Body of pancreas (tissue), 4 donors: ENCODE data around the gene ZFP14. TPM values are rescaled to one million over a fixed set of nuclear protein-coding genes. Genes with fewer than 3 reads are reported as not detected.
A peak's percentile ranks its signal among the peaks of the same experiment; 100 is the strongest.

Experiments
- ATAC-seq: fragments of 150-250 bp; one replicate; pipeline ENCODE4 v1.9.1; 2016
- DNase-seq, 4 donors: peaks; one replicate each; pipeline ENCODE4 v3.0.0-alpha.2; 2019
- H3K27ac ChIP-seq, 4 donors: fragments of 200-600 bp; sonication (generic); 1 replicate in 3 of 4; 2 replicates in 1 of 4; pipeline versions ENCODE4 v1.5.1 to v1.6.1; 2016 to 2019; ENCODE audit warnings: mild to moderate bottlenecking in 1 of 4, mixed read lengths in 1 of 4, moderate library complexity in 1 of 4
- H3K27me3 ChIP-seq, 2 donors: fragments of 200-600 bp; sonication (generic); one replicate each; pipeline ENCODE4 v1.6.0; 2016; ENCODE audit warnings: mild to moderate bottlenecking in 1 of 2
- H3K36me3 ChIP-seq, 2 donors: fragments of 200-600 bp; sonication (generic); replicated peaks in 1 of 2; 2 replicates each; pipeline ENCODE4 v1.5.1; 2016; ENCODE audit warnings: low read depth in 2 of 2; ENCODE audit not compliant: insufficient read depth in 1 of 2
- H3K4me1 ChIP-seq: fragments of 200-600 bp; sonication (generic); one replicate; pipeline ENCODE4 v1.6.0; 2016
- H3K4me3 ChIP-seq, 2 donors: fragments of 200-600 bp; sonication (generic); 1 replicate in 1 of 2; 2 replicates in 1 of 2; pipeline ENCODE4 v1.5.1; 2016 to 2019
- H3K9me3 ChIP-seq, 3 donors: fragments of 200-600 bp; sonication (generic); 1 replicate in 2 of 3; 2 replicates in 1 of 3; pipeline ENCODE4 v1.5.1; 2016
- CTCF ChIP-seq, 7 experiments: fragments of 450-650 bp in 4 of 7; fragments of 200-600 bp in 3 of 7; sonication (generic) in 3 of 7; IDR thresholded peaks; one replicate each; pipeline ENCODE4 v1.5.1; 2016 to 2019; ENCODE audit warnings: antibody characterized with exemption in 7 of 7
- POLR2A ChIP-seq, 3 donors: fragments of 450-650 bp; IDR thresholded peaks; one replicate each; pipeline ENCODE4 v1.6.1; 2016; ENCODE audit warnings: antibody characterized with exemption in 3 of 3, mild to moderate bottlenecking in 2 of 3
- WGBS, 2 donors: methylation state at CpG; one replicate each; pipeline ENCODE4 v1.1.5; 2017; 5-methylcytosine and 5-hydroxymethylcytosine counted together
- intact Hi-C: fragments of 100-400 bp; cut with DNase I; formaldehyde crosslinking; loops from one replicate; pipeline ENCODE4 v1.15.1; 2023
- total RNA-seq, 2 donors: library from RNA; depleted of rRNA; stranded (reverse); fragments of >200 nt; gene quantifications; one replicate each; pipeline ENCODE4 v1.1.0, GENCODE V29; 2016

The ZFP14 gene
- total RNA-seq, 2 donors from 2014 or later: 0.99 to 4.4 TPM

- WGBS, 2 donors: 0 to 1% methylated on average over 6 to 65 of the region's 70 CpGs
- TF ChIP-seq POLR2A (IDR thresholded peaks at IDR 0.05): peak; percentile 20 to 58 (median 58)
- no peak for TF ChIP-seq CTCF (IDR thresholded peaks at IDR 0.05)
- Histone ChIP-seq H3K4me3 (peak within 1 kb of the TSS; percentile 38 to 67), H3K4me1 (peaks cover 19% of the 10 kb centered on the region), H3K36me3 (no peaks in the 10 kb centered on the region), H3K9me3 (no peaks in the 10 kb centered on the region), H3K27ac (peak within 1 kb of the TSS; percentile 40 to 80 (median 59)), H3K27me3 (no peaks in the 10 kb centered on the region)
- DNase-seq (peak; percentile 61 to 79 (median 70)), ATAC-seq (peak; percentile 86)
- intact Hi-C loops: no loop called here
Measured at GRCh38 chr19:36418287-36419001, 39.4 kb upstream of the ZFP14 start, which contains the start of gene ZFP82. Gene ZFP82, minus strand, starts transcription at chr19:36418644. Its CDS starts 8,855 bp downstream, at chr19:36409789.

- DNase-seq: no peak
- no peak for ATAC-seq
Measured at GRCh38 chr19:36417752-36418286, 38.8 kb upstream of the ZFP14 start.

GRCh38 chr19:36409841-36410240 is 30.8 kb upstream of the ZFP14 start:
- H3K9me3 ChIP-seq: no peaks in the 10 kb centered on the region
- 77 to 91% methylated on average over 4 to 5 of the region's 5 CpGs for WGBS, 2 donors
- TF ChIP-seq POLR2A (IDR thresholded peaks at IDR 0.05) (no peak), CTCF (IDR thresholded peaks at IDR 0.05) (no peak)
- intact Hi-C loops: no loop called here
- H3K27ac ChIP-seq: no peak overlapping the region
- no peak overlapping the region for H3K4me3 ChIP-seq
- no peaks in the 10 kb centered on the region for H3K4me1 ChIP-seq
- ATAC-seq: no peak
- no peaks in the 10 kb centered on the region for H3K27me3 ChIP-seq
- no peaks in the 10 kb centered on the region for H3K36me3 ChIP-seq
- no peak for DNase-seq

More at GRCh38 chr19:36417752-36418286, 38.8 kb upstream of the ZFP14 start:
- Histone ChIP-seq H3K4me1 (peaks cover 19% of the 10 kb centered on the region), H3K27me3 (no peaks in the 10 kb centered on the region), H3K27ac (peak overlapping the region; percentile 40 to 80 (median 59)), H3K4me3 (peak overlapping the region; percentile 38 to 67), H3K36me3 (no peaks in the 10 kb centered on the region), H3K9me3 (no peaks in the 10 kb centered on the region)
- WGBS, 2 donors: 24 to 31% methylated on average over 5 to 25 of the region's 25 CpGs
- TF ChIP-seq POLR2A (IDR thresholded peaks at IDR 0.05) (no peak), CTCF (IDR thresholded peaks at IDR 0.05) (no peak)
- intact Hi-C loops: no loop called here

- DNase-seq: no peak
- H3K27ac ChIP-seq: no peak overlapping the region
- no peaks in the 10 kb centered on the region for H3K4me1 ChIP-seq
- WGBS, 2 donors: 75 to 91% methylated on average over 3 of the region's 3 CpGs
- no peaks in the 10 kb centered on the region for H3K36me3 ChIP-seq
- no peaks in the 10 kb centered on the region for H3K27me3 ChIP-seq
- intact Hi-C loops: no loop called here
- H3K9me3 ChIP-seq: no peaks in the 10 kb centered on the region
- no peak overlapping the region for H3K4me3 ChIP-seq
- TF ChIP-seq POLR2A (IDR thresholded peaks at IDR 0.05): no peak
- TF ChIP-seq CTCF (IDR thresholded peaks at IDR 0.05): no peak
- ATAC-seq: no peak
Measured at GRCh38 chr19:36408101-36408500, 29.1 kb upstream of the ZFP14 start.
